BLaER1 treated with 17β-estradiol and CSF1 and Interleukin-3, amounts not matched to agents 10 nM and 100 nM (cell line): ENCODE measurements around the gene PCBP1.
"Not testable (repeated sequence)": the region's sequence is repeated elsewhere in the genome, so short reads cannot be mapped to it uniquely, and the experiment has no call there.

ENCODE experiments used
- H3K27ac ChIP-seq, 11 experiments: shearing (Covaris generic); formaldehyde crosslinking; 2 replicates each; pipeline ENCODE4 v1.8.1; 2022
- H3K27me3 ChIP-seq, 11 experiments: shearing (Covaris generic); formaldehyde crosslinking; 2 replicates each; pipeline ENCODE4 v1.8.1; 2022
- H3K36me3 ChIP-seq, 11 experiments: shearing (Covaris generic); formaldehyde crosslinking; 2 replicates each; pipeline ENCODE4 v1.8.1; 2022
- H3K4me1 ChIP-seq, 10 experiments: shearing (Covaris generic); formaldehyde crosslinking; 2 replicates each; pipeline ENCODE4 v1.8.1; 2022
- H3K4me2 ChIP-seq, 11 experiments: shearing (Covaris generic); formaldehyde crosslinking; 2 replicates each; pipeline ENCODE4 v1.8.1; 2022
- H3K4me3 ChIP-seq, 10 experiments: shearing (Covaris generic); formaldehyde crosslinking; 2 replicates each; pipeline ENCODE4 v1.8.1; 2022
- H3K9ac ChIP-seq, 11 experiments: shearing (Covaris generic); formaldehyde crosslinking; 2 replicates each; pipeline ENCODE4 v1.8.1; 2022
- H3K9me3 ChIP-seq, 11 experiments: shearing (Covaris generic); formaldehyde crosslinking; replicated peaks in 1 of 11; 2 replicates each; pipeline ENCODE4 v1.8.1; 2022
- H4K20me1 ChIP-seq, 11 experiments: shearing (Covaris generic); formaldehyde crosslinking; 2 replicates each; pipeline ENCODE4 v1.8.1; 2022
- Cebpa-rat ChIP-seq, 11 experiments: shearing (Covaris generic); IDR thresholded peaks; 2 replicates each; pipeline ENCODE4 v1.8.1; 2022

PCBP1 gene

GRCh38 chr2:70123051-70123828 lies 36.0 kb downstream of the PCBP1 start:
- Histone ChIP-seq H3K4me2 (peak overlapping the region; percentile 88 to 97 (median 91)), H3K4me3 (peak overlapping the region in 7 of 10 experiments; percentile 48 to 74 (median 60); a peak in 12 of 20 replicates)
- TF ChIP-seq Cebpa-rat (IDR thresholded peaks at IDR 0.05) = no peak

DNA sequence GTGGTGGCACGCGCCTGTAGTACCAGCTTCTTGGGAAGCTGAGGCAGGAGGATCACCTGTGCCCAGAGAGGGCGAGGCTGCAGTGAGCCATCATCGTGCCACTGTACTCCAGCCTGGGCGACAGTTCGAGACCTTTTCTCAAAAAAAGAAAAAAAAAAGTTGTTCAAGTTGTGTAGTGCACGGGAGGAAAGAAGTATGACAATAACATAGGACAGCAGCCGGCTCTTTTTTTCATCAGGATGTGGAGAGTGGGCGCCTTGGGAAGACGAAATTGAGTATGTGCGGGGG lies 36.5 kb downstream of the PCBP1 start:
- no peaks in the 10 kb centered on the region for H4K20me1 ChIP-seq
- peak overlapping the region; percentile 88 to 97 (median 91) for H3K4me2 ChIP-seq
- no peaks in the 10 kb centered on the region for H3K36me3 ChIP-seq
- peak overlapping the region; percentile 94 to 100 (median 98) for H3K9ac ChIP-seq
- H3K27ac ChIP-seq = peak overlapping the region; percentile 98 to 100 (median 100)
- H3K4me3 ChIP-seq = peak overlapping the region in 7 of 10 experiments; percentile 48 to 74 (median 60); a peak in 13 of 20 replicates
- no peak for TF ChIP-seq Cebpa-rat (IDR thresholded peaks at IDR 0.05)
- H3K27me3 ChIP-seq = no peaks in the 10 kb centered on the region
- peaks cover 86 to 96% (median 89%) of the 10 kb centered on the region in 10 experiments for H3K4me1 ChIP-seq
- no peaks in the 10 kb centered on the region for H3K9me3 ChIP-seq

More at GRCh38 chr2:70123051-70123828, 36.0 kb downstream of the PCBP1 start:
- peak overlapping the region; percentile 94 to 100 (median 98) for H3K9ac ChIP-seq
- H3K9me3 ChIP-seq = no peaks in the 10 kb centered on the region
- H4K20me1 ChIP-seq = no peaks in the 10 kb centered on the region
- no peaks in the 10 kb centered on the region for H3K27me3 ChIP-seq
- peak overlapping the region; percentile 98 to 100 (median 100) for H3K27ac ChIP-seq
- H3K36me3 ChIP-seq = no peaks in the 10 kb centered on the region
- peaks cover 86 to 96% (median 89%) of the 10 kb centered on the region in 10 experiments for H3K4me1 ChIP-seq

DNA sequence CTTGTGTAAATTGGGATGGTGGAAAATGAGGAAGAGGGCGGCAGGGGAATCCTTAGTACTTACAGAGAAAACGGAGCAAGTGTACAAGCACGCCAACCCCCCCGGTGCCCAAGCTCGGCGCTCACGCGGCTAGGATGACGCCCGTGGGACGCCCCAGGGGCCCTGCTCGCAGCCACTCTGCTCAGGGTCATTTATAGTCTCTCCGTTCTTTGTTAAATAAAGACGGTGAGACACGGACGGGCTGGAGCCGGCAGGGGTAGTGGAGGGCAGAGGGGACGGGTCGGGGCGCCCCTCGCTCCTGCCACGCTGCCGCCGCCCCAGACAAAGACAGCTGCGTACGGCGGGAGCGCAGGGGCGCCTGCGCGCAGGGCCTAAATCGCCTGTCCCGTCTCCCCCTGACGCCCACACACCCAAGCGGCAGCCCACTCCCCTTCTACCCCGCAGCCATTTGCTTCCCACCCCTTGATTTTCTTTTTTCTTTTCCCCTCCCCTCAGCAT lies 37.8 kb downstream of the PCBP1 start:
- Histone ChIP-seq H3K4me1 (peaks cover 84 to 92% (median 88%) of the 10 kb centered on the region in 10 experiments), H3K9me3 (no peaks in the 10 kb centered on the region), H4K20me1 (no peaks in the 10 kb centered on the region), H3K9ac (peak overlapping the region; percentile 94 to 100 (median 98)), H3K4me3 (peak overlapping the region; percentile 56 to 74 (median 61)), H3K36me3 (no peaks in the 10 kb centered on the region), H3K27me3 (no peaks in the 10 kb centered on the region), H3K4me2 (peak overlapping the region; percentile 88 to 98 (median 91)), H3K27ac (peak overlapping the region; percentile 98 to 100 (median 100))
- no peak for TF ChIP-seq Cebpa-rat (IDR thresholded peaks at IDR 0.05)

GRCh38 chr2:70125498-70125898 lies 38.2 kb downstream of the PCBP1 start:
- H3K4me3 ChIP-seq = peak overlapping the region; percentile 56 to 74 (median 61)
- peak overlapping the region; percentile 94 to 100 (median 98) for H3K9ac ChIP-seq
- no peaks in the 10 kb centered on the region for H3K36me3 ChIP-seq
- peaks cover 84 to 92% (median 88%) of the 10 kb centered on the region in 10 experiments for H3K4me1 ChIP-seq
- no peaks in the 10 kb centered on the region for H3K9me3 ChIP-seq
- H4K20me1 ChIP-seq = no peaks in the 10 kb centered on the region
- no peaks in the 10 kb centered on the region for H3K27me3 ChIP-seq
- TF ChIP-seq Cebpa-rat (IDR thresholded peaks at IDR 0.05) = no peak
- H3K27ac ChIP-seq = peak overlapping the region; percentile 98 to 100 (median 100)
- peak overlapping the region; percentile 88 to 98 (median 91) for H3K4me2 ChIP-seq

GRCh38 chr2:70126413-70126812 lies 39.1 kb downstream of the PCBP1 start:
- peak overlapping the region; percentile 88 to 98 (median 91) for H3K4me2 ChIP-seq
- H3K4me1 ChIP-seq = peaks cover 84 to 92% (median 88%) of the 10 kb centered on the region in 10 experiments
- no peaks in the 10 kb centered on the region for H4K20me1 ChIP-seq
- no peaks in the 10 kb centered on the region for H3K9me3 ChIP-seq
- no peak overlapping the region for H3K4me3 ChIP-seq
- H3K9ac ChIP-seq = peak overlapping the region; percentile 94 to 100 (median 98); a peak in 18 of 22 replicates
- no peak for TF ChIP-seq Cebpa-rat (IDR thresholded peaks at IDR 0.05)
- peak overlapping the region; percentile 98 to 100 (median 100) for H3K27ac ChIP-seq
- no peaks in the 10 kb centered on the region for H3K36me3 ChIP-seq
- no peaks in the 10 kb centered on the region for H3K27me3 ChIP-seq

- H3K27ac ChIP-seq = peak overlapping the region in 10 of 11 experiments; percentile 16 to 100 (median 42); a peak in 17 of 22 replicates
- H3K9ac ChIP-seq = peak overlapping the region; percentile 8 to 56 (median 31); a peak in 15 of 22 replicates
- H3K4me1 ChIP-seq = peaks cover 78 to 89% (median 85%) of the 10 kb centered on the region in 10 experiments
Measured at GRCh38 chr2:70128005-70128404, 40.7 kb downstream of the PCBP1 start.

DNA sequence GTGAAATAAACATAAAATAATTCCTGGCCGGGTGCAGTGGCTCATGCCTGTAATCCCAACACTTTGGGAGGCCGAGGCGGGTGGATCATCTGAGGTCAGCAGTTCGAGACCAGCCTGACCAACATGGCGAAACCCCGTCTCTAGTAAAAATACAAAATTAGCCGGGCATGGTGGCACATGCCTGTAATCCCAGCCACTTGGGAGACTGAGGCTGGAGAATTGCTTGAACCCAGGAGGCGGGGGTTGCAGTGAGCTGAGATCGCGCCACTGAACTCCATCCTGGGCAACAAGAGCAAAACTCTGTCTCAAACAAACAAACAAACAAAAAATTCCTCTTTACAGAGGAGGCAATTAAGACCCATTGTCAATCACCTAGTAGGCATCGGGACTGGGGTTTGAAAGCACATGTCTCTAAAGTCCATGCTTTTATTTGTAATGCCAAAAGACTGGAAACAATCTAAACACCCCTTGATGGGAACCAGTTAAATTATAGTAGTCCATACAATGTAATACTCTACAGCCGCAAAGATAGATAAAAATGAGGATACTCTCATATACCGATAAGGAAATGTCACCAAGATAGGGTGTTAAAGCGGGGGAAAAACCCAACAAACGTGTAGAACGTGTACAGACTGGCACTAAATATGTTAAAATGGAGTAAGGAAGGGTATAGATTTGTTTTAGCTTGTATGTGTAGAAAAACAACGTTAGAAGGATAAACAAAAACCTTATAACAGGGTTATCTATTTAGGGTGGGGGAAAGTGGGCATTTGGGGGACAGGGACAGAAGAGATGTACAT lies 44.3 kb downstream of the PCBP1 start:
- H3K4me3 ChIP-seq = peak overlapping the region; percentile 30 to 63 (median 55); a peak in 18 of 20 replicates
- peak overlapping the region; percentile 87 to 100 (median 93) for H3K27ac ChIP-seq
- H3K4me1 ChIP-seq = peaks cover 88 to 100% (median 94%) of the 10 kb centered on the region in 10 experiments
- not testable (repeated sequence) for H4K20me1 ChIP-seq, H3K27me3 ChIP-seq, H3K9me3 ChIP-seq, H3K36me3 ChIP-seq
- H3K9ac ChIP-seq = peak overlapping the region; percentile 78 to 89 (median 86)
- peak overlapping the region; percentile 79 to 97 (median 88) for H3K4me2 ChIP-seq

More at GRCh38 chr2:70128005-70128404, 40.7 kb downstream of the PCBP1 start:
- Histone ChIP-seq H3K4me3 (no peak overlapping the region), H3K4me2 (peak overlapping the region; percentile 88 to 98 (median 91)), H4K20me1 (no peaks in the 10 kb centered on the region), H3K9me3 (no peaks in the 10 kb centered on the region), H3K27me3 (no peaks in the 10 kb centered on the region), H3K36me3 (no peaks in the 10 kb centered on the region)
- no peak for TF ChIP-seq Cebpa-rat (IDR thresholded peaks at IDR 0.05)

GRCh38 chr2:70132244-70133126 lies 45.2 kb downstream of the PCBP1 start:
- no peak for TF ChIP-seq Cebpa-rat (IDR thresholded peaks at IDR 0.05)
- peaks cover 88 to 100% (median 94%) of the 10 kb centered on the region in 10 experiments for H3K4me1 ChIP-seq

More at GRCh38 chr2:70132244-70133126, 45.2 kb downstream of the PCBP1 start:
- H3K4me3 ChIP-seq = peak overlapping the region; percentile 30 to 63 (median 55); a peak in 19 of 20 replicates
- no peaks in the 10 kb centered on the region for H3K27me3 ChIP-seq
- H3K9ac ChIP-seq = peak overlapping the region; percentile 78 to 89 (median 86)
- H3K9me3 ChIP-seq = no peaks in the 10 kb centered on the region
- H3K27ac ChIP-seq = peak overlapping the region; percentile 87 to 100 (median 93)
- no peaks in the 10 kb centered on the region for H4K20me1 ChIP-seq
- H3K4me2 ChIP-seq = peak overlapping the region; percentile 79 to 97 (median 88)
- H3K36me3 ChIP-seq = no peaks in the 10 kb centered on the region
